GM11168 (cell line): ENCODE results near the gene RUNX2.

Experiments used
- in situ Hi-C: fragments of 300-500 bp; cut with MboI; formaldehyde crosslinking; loops from one replicate; pipeline ENCODE4 v1.12.0; 2022; ENCODE audit warnings: low sequenced_read_pairs; ENCODE audit not compliant: unreplicated experiment

The RUNX2 gene

DNA sequence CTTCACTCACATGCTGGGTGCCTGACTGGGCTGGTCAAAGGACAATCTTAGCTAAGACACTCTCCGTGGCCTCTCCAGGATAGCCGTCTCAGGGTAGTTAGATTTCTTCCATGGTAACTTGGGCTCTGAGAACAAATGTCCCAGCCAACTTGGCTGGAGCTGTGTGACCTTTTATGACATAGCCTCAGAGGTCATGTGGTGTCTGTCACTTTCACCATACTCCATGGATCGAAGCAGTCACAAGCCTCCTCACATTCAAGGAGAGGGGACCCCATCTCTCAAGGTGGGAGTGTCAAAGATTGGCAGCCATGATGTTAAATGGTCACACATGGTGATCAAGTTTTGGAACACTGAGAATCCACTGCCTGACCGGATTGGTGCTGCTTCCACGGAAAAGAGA, 240.5 kb downstream of the RUNX2 start:
- in situ Hi-C loops, result no loop called here

DNA sequence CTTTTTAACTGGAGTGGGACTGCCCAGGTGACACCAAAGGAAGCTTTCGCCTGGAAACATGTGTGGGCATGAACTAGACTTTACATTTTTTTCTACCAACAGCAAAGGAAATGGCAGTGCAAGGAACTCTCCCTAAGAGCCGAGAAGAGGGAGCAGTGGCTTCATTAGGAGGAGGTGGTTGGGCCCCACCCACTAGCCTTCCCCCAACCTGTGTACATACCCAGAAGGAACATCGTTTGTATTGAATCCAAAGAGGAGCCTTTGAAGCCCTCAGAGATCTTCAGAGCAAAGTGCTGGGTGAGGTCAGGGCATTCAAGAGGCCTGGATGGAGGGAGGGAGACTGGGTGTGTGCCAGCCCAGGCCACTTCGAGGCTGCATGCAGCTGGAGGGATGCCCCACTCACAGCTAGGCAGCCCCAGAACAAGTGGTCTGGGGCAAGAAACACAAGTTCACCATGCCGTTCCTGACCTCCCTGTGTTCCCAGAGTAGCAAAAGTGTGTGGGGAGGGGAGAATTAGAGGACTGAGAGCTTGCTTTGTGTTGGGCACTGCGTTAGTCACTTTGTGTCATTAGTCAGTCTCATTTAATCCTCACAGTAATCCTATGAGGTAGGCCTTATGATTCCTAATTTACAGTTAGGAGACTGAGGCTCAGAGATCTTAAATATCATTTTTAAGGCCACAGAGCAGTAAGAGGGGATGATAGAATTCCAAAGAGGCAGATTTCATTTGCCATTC, 241.2 kb downstream of the RUNX2 start:
- in situ Hi-C loops, result no loop called here

DNA sequence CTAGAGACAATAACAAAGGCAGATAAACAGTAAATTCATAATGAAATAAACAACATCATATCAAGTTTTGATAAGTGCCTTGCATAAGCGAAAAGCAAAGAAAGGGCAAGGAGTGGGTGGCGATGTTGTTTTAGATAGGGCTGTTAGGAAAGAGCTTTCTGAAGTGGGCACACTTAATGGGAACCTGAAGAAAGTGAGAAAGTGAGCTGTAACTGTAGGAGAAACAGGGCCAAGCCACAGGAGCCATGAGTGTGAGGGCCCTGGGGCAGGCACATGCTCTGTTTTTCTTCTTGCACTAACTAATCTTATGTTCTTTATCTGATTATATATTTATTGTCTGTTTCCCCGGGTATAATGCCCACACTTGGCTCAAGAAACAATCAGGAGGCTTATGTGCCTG, 243.0 kb downstream of the RUNX2 start:
- in situ Hi-C loops, result no loop called here

DNA sequence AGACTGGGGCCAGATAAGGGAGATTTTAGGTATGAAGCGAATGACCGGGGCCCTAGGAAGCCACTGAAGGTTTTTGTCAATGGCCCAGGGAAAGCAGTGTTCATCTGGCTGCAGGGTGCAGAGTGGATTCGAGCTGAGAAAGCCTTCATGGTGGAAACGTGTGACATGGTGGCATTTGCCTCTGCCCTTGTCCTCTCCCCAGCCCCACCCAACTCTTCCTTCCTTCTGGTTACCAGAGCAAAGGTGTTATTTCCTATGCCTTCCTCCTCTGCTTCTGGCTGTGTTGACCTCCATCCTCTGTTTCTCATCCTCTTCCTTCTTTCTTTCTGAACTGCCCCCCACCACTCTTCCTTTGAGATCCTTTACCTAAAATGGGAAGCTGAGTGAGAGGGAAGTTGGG, 244.7 kb downstream of the RUNX2 start:
- in situ Hi-C loops, result no loop called here

DNA sequence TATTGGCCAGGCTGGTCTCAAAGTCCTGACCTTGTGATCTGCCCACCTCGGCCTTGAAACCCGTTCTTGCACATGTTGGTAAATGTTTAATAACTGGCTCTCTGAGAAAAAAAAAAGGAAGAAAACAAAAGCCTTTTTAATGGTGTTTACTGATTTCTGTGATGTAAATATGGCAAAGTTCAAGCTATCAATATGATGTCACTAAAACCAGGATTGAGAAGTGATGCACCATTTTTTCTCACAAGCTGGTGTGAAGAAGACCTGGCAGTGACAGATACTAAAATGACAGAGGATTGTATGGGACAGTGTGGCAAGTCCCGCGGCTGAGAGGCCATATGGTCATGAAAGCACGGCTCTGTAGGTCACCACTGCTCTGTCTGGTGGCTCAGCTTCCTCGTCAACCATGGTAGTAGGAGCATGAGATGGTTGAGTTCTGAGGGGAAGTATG, 245.9 kb downstream of the RUNX2 start:
- in situ Hi-C loops, result no loop called here

DNA sequence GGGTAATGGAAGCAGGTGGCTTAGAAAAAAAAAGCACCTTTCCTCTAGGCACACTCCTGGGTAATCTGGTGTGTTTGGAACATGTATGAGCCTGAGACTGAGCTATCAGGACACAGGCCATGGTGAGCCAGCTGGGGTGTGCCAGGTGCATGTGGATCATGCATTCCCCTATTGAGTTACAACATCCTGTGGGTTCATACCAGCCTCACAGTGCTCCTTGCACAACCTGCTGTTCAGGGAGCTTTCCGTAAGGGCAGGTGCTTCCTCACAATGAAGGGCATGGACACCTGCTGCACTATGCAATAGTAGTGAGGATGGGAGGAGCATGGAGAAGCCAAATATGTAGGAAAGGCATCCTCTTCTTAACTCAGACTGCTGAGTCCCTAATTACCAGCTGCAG, 246.8 kb downstream of the RUNX2 start:
- in situ Hi-C loops, result no loop called here

DNA sequence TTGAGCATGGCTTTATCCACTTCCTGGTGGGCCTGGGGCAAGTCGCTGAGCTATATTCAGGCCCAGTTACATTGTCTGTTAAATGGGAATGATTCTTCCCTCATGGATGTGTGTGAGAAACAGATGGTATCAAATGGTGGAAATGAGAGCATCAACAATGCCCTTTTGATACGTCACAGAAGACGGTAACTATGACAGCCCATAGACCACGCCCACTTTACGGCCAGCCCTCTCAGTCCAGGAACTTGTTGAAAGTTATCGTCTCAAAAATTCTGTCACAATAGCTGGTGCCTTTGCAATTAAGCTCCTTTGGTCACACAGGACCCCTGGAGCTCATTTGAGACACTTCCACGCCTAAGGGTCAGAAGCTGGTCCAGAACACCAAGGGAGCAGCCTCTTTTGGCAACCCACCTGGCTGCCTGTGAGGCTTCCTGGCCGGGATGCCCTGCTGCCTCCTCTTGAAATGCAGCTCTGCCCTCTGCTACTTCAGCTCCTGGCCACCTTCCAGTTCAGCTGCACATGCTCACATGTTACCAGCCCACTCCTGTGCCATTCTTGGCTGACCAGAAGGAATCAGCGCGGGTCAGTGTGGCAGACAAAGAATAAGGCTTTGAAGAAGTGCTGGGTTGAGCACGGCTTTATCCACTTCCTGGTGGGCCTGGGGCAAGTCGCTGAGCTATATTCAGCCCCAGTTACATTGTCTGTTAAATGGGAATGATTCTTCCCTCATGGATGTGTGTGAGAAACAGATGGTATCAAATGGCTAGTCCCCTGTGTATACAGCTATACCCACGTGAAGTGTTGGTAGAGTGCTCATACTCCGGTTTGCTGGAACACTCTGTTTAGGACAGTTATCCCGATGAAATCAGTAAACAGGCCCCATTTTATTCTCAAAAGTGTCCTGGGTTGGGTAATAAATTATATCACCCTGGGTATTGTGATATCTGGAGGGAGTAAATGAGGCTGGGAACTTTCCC, 248.8 kb downstream of the RUNX2 start:
- in situ Hi-C loops, result no loop called here

DNA sequence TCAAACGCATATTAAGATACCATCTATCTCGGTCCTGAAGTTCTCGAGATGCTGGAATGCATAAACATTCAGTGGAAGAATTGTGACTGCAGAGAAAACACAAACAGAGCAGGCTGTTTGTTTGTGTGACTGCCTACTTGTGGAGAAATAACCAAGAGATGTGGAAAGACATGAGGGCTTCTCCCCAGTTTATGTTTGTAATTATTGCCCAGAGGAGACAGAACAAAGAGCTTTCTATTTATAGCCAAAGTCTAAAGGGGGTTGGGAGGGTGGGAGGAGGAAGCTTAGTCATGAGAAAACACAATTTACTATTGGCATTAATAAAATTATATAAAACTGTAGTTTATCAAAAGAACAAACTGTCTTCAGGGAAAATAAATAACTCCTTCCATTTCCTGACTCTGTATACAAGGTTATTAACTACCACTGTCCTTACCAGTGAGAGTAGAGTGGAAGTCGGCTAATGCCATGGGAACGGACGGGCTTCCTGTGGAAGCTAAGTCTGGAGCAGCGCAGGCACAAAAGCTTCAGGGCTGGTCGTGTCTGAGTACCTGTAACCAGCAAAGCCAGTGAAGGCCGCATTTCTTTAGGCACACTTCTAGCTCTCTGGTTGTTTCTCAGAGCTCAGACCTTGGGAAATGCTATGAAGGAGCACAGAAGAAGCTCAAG, 249.8 kb downstream of the RUNX2 start:
- in situ Hi-C loops, result no loop called here

DNA sequence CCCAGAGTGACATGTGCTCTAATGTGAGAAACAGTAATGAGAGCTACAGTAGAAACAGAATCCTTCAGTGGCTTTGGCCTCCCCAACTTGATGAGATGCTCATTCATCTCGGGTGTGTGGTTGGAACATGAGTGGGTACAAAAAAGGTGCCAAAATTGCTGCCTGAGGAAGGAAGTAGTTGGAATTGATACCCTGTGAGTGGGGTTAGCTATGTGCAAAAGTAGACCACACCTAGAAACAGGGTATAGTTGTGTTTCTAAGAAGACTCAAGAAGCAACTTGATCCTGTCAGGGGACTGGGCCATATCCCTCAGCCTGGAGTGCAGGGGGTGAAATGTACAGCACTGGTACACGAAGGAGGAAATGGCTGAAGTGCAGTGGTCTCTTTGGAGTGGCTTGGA, 256.0 kb downstream of the RUNX2 start:
- in situ Hi-C loops, result no loop called here

DNA sequence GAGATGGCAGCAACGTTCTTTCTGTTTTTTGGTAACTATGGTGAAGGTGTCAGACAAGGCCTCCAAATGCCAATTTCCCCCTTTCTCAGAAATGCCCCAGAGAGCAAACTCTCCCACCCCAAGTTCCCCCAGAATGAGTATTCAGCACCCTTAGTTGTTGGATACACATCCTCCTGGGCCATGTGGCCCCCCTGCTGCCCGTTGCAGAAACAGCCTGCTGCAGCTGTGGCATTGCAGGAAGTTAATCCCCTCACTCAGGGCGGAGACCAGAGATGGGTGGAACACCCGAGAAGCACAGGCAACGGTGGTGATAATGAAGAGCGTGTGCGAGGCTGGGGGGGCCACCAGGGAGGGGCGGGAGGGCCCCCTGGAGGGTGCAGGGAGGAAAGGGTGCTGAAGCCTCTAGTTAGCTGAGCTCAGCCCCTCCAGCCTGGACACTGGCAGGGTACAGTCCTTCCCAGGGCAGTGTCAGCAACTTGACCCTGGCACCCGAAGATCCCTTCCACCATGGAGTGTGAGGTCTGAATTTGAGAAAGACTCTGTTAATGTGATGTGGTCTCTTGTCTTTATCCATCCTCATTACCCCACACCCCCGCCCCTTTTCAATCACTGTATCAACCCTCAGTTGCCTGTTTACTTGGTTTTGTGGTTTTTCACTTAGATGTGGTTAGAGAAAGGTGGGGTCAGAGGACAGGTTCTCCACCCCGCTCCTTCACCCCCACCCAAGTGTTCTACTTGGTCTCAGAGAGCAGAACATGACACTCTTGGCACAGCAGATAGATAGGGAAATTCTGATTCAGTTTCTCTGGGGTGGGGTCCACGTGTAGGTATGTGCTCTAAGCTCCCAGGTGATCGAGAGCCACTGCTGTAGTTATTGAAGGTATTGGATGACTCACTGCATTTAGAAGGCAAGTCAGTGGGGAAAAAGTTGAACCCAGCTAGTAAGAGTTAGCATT, 258.4 kb downstream of the RUNX2 start:
- in situ Hi-C loops, result no loop called here

DNA sequence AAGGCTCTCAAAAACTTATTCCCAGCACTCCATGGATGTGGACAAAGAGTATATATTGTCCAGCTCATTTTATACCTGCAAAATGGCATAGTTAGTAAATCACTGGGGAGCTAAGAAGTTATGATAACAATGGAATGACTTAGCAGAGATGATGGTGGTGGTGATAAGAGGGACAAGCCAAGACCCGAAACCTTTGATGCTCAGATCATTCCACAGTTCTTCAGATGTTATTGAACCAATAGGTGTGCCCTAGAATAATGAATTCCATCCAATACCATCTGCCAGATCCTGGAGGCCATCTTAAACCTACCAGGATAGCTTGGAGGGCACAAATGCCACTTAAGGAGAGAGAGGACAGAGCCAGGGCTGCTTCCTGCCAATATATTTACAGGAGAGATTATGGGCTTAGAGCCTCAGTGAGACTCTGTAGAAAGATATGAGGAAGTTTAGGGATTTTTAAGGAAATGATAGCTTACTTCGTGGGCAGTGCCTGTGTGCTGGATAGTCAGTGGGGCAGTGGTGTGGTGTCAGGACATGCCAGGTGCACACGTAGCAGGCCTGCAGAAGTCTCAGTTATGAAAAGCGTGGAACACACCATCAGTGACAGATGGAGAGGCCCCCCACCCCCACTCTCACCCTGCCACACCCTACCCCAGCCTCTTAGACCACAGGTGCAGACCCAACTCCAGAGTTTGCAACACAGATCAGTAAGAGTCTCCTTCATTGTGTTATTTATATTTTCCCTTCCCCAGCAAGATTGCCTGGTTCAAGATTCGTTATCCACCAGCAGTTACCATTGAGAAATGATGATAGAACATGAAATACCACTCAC, 259.3 kb downstream of the RUNX2 start:
- in situ Hi-C loops, result no loop called here

DNA sequence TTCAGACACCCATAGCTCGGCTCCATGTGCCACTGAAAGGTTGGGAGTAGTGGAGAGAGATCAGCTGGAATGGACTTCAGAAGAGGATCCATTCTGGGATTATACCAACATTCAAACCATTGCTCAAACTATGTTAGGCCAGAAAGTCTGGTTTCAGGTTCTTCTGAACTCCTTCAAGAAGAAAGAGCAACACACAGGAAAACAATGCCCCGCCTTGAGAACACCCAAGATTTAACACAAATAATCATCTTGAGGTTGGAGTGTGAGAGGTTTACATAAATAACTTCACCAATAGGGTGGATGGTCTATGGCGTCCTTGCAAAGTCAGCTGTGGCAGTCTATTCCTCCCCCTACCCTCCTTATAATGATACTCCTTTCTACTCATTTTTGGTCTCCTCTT, 261.2 kb downstream of the RUNX2 start:
- in situ Hi-C loops, result no loop called here

DNA sequence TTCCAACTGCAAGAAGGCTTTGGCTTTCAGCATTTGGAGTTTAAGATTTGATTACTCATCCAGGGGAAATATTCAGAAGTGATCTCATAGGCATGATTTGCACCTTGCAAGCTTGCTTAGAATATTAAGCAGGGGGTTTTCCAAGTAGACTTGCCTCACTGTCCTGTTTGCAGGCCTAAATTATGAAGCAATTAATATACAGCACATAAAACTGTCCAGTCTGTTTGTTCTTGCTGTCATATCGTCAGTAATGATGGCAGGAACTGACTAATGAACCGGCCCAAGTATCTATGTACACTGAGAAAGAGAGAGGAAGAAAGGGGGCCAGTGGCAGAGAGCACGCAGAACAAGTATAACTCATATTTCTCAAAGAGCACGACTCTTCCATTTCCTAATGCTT, 262.1 kb downstream of the RUNX2 start:
- in situ Hi-C loops, result no loop called here

DNA sequence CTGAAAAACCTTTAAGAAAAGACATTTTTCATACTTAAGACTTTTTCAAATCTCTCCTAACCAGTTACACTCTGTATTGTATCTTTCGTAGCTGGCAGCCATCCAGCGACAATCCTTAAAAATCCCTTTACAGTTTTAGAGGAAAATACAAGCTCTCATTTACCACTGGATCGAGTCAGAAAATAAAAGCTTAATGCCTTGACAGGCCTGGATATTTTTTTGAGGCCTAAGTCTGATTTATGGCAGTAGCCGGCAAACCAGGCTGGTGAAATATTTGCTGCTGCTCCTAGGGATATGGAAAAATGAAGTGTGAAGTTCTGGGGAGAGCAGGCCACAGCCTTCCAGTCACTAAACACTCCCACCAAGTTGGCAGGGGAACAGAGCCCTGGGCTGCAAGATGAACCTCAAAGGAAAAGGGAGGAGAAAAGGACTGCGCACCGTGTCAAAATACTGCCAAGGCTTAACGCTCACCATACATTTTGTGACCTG, 262.6 kb downstream of the RUNX2 start:
- in situ Hi-C loops, result no loop called here

DNA sequence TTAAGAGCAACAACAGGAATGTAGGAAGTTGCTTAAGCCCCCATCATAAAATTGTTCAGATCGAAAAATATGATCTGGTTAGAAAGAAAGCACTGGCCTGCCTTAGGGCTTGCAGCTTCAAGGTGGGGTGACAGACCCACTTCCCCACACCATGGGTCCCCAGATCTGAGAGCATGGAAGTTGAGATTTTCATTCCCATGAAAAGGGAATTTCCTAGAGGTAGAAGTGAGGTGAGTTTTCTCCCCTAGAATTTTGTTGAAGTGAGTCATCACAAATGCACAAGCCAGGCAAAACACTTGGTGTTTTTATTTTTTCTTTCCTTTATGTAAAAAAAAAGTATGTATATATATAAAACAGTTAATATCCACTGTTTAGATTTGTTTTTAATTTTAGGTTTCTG, 263.2 kb downstream of the RUNX2 start:
- in situ Hi-C loops, result no loop called here

DNA sequence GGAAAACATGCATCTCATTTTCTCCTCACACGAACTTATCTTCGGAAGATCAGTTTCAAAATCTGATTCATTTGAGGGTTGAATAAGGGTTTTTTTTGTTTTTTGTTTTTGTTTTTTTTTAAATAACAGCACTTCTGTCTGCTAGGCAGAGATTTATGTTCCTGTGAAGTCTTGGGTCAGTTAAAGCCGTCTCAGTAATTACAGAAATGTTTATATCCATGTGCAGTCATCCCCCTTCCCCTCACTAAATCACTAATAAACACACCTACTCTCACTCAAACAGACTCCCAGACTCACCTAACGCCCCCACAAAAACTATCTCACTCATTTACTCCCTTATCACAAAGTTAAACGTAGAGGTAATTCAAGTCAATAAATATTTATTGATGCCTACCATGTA, 263.8 kb downstream of the RUNX2 start:
- in situ Hi-C loops, result no loop called here

DNA sequence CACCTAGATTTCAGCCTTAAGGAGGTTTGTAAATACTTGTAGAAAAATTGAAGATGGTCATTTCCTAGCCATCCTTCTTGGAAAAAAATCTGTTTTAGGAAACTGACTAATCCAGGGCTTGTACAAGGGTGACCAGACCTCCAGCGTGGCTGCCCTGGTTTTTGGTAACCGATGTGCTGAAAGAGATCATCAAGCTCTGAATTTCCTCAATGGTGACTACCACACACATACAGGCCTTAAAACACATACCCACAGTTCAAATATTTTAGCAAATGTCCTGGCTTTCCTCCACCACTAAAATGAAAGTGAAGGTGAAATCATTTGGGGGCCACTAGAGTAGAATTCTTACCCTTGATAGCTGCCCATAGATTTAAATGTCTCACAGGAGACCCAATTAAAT, 264.9 kb downstream of the RUNX2 start:
- in situ Hi-C loops, result no loop called here

DNA sequence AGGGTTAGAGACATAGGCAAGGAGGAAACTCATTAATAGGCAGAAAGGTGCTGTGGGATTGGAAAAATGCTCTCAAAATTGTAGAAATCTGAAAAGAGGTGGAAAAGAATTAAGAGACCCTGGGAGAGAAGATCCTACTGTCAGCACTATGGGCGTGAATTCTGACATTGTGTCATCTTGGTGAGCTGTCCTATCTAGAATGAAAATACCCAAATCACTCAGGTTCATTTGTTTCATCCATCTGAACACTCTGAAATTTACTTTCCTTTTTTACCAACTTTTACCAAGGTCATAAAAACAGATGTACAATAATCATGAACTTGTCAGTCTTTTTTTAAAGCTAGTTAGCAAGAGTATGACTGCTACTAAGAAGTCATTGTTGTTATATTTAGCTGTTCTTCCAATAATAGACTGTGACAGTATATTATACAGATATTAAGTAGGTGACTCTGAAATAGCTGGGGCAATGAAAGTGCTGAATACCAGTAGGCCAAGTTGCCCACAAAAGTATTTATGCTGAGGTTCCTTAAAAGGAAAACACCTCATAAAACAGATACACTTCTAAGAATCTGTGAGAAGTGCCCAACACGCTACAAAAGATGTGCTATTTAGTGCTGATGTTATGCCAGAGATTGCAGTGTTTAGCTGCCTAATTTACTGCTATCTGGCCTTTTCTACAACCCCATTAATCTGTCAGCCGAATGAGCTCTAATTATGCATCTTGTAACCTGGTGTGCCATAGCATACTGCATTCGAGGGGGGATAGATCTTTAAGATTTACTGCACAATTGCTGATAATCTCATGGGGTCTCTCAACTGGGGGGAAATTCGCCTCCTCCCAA, 267.1 kb downstream of the RUNX2 start:
- in situ Hi-C loops, result no loop called here
